Activated CD8-positive, alpha-beta memory T cell treated with anti-CD3 and anti-CD28 coated beads for 24 hours (primary cell): ENCODE results near the gene ODC1.

Source experiments
- DNase-seq: peaks from one replicate; pipeline ENCODE4 v3.0.0-alpha.2; 2020

The ODC1 gene

GRCh38 chr2:10413503-10413902 is 34.6 kb downstream of the ODC1 start:
- DNase-seq: no peak

DNA sequence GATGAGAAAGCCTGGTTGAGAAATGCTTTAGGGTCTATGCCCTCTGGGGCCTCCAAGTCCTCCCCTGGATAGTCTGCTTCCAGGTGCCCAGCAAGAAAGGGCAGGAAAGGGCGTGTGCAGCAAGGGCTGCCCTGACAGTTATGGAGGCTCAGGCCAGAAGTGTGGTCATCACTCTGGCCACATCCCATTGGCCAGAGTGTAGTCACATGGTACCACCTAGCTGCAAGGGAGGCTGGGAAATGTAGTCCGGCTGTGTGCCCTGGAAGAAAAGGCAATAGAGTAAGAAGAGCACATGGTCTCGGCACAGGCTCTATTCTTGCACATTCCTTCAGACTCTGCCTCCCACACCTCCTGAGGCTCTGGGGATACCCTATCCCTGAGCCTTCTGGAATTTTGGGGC is 35.7 kb downstream of the ODC1 start:
- no peak for DNase-seq

DNA sequence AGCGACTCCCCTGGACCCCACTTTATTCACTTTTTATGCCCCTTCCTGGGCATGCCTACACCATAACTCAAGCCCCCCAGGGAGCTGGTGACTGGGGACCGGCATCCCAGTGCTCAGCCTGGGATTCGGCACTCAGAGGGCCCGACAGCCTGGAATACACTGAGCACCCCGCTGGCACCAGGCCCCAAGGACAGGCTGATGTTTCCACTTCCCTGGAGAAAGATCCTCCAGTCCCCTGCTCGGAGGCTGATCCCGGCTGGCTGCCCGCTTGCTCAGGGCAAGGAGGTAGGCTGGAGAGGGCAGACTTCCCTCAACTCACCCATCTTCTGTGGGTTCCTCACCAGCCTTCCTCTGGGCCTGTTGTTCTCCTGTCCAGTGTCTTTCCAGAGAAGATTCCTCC is 36.6 kb downstream of the ODC1 start:
- no peak for DNase-seq

- no peak for DNase-seq
Measured at GRCh38 chr2:10410823-10411437, 37.2 kb downstream of the ODC1 start.

- DNase-seq: no peak
Measured at GRCh38 chr2:10410001-10410822, 37.9 kb downstream of the ODC1 start.

- DNase-seq: peak; percentile 91
Measured at GRCh38 chr2:10408649-10409579, 39.2 kb downstream of the ODC1 start.

- DNase-seq: peak; percentile 82
Measured at GRCh38 chr2:10407841-10408648, 40.1 kb downstream of the ODC1 start.

DNA sequence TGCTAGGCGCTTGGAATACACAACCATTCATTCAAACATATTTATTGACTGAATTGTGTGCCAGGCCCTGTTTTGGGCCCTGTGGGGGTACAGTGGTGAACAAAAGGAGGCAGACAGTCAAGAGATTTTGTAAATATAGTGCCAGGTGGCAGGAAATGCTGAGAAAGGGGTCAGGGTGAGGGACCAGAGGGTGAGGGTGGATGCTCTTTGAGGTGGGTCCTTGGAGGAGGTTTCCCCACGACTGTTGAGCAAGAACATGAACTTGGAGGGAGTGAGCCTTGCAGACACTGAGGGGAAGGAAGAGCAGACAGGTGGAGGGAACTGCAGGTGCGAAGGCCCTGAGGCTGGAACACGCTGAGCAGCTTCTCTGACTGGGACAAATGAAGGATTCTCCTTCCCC is 40.7 kb downstream of the ODC1 start:
- no peak for DNase-seq

- DNase-seq: no peak
Measured at GRCh38 chr2:10406491-10407188, 41.5 kb downstream of the ODC1 start.

GRCh38 chr2:10406016-10406415 is 42.1 kb downstream of the ODC1 start:
- no peak for DNase-seq

- no peak for DNase-seq
Measured at GRCh38 chr2:10405448-10405847, 42.7 kb downstream of the ODC1 start.

DNA sequence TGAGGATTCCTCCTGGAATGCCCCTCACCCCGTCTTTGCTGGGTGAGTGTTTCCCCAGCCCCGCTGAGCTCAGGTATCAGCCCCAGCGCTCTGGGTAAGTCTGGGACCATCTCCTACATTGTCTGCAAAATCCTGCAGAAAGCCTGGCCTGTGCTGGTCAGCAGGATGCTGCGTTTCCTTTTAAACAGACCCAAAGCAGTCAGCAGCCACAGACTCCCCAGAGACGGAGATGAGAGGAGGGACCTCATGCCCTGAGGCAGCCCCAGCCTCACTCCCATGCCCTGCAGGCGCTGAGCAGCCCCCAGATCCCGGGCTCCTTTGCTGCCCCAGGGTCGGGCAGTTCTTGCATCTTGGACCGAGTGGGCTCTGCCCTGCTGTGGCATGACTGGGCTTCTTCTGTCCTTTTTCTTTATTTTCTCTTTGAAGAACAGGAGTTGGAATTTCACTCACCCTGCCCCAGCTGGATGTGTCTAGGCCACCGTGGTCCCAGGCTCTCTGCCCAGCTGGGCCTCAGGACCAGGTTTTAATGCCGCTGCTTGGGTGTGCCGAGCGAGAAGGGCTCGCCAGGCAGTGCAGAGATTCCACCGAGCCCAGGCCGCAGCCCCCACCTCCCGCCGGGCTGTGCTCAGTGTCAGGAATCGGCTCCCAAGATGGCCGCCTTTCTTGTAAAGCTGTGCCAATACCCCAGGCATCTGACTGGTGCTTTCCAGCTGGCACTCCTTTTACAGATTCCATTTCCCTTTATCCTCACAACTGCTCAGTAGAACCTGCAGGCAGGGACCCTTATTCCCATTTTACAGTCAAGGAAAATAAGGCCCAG is 43.6 kb downstream of the ODC1 start:
- no peak for DNase-seq

- no peak for DNase-seq
Measured at GRCh38 chr2:10402653-10403215, 45.4 kb downstream of the ODC1 start.

GRCh38 chr2:10402062-10402585 is 46.0 kb downstream of the ODC1 start:
- DNase-seq: no peak

DNA sequence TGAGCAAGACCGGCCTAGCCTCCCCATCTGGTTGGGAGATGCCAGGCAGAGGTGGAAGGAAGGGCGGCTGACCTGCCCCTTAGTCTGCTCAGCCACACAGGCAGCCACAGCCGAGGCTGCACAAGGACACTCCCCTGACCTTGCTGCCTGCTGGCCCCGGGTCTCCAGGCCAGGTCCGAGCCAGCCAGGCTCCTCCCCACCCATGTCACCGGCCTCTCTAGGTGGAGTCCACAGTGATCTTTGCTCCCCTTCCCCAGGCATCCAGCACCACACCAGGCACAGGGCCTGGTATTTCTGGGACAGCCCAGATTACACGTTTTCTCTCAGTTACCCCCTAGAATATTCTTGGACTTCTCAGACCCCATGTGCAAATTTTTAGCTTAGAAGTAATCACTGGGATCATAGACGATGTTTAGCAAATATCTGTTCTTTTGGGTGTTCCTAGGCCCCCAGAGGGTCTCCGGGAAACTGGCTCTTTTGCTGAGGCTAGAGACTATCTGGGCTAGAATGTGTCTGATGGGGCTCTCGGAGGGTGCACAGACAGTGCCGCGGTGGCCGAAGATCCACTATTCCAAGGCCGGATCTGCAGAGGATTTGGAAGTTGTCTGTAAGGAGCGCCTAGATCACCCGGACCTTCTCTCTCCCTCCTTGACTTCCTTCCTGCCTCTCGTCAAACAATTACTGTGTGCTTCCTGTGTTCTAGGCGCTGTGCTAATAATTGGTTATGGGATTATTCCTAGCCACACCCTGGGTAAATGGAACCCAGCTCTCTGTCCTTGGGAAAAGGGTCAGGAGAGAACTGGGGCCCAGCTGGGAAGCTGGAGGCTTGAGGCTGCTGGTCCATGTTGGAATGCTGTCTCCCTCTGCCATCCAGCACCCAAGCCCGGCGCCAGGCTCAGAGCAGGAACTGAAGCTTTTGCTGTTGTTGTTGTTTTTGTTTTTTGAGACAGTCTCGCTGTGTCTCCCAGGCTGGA is 46.9 kb downstream of the ODC1 start:
- no peak for DNase-seq

GRCh38 chr2:10400568-10400977 is 47.6 kb downstream of the ODC1 start:
- no peak for DNase-seq

- DNase-seq: no peak
Measured at GRCh38 chr2:10400002-10400401, 48.1 kb downstream of the ODC1 start.

DNA sequence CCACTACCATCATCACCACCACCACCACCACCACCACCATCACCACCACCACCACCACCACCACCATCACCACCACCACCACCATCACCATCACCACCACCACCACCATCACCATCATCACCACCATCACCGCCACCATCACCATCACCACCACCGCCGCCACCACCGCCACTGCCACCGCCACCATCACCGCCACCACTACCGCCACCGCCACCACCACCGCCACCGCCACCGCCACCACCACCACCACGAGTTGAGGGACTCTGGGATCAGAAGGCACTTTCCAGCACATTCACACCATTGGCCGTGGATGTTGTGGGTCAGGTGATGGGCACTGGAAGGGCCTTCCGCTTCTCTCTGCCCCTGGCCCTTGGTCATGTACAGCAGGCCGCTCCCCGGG is 48.8 kb downstream of the ODC1 start:
- DNase-seq: no peak

DNA sequence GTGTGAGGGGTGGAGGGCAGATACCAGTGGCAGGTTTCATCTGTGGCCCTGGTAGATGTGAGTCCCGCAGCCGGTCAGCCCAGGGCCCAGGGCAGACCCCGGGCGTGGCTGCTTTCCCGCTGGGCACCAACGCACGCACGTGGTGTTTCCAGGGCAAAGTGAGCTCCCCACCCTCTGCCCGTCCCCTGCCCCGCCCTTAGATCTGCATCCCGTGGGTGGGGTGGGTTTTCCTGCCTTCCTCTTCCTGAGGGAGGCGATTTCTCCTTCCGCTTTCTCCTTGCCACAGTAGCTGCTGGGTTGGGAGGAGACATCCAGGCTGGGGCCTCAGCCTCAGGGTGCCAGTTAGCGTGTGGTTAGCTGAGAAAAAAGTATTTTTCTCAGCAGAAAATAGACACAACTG is 49.6 kb downstream of the ODC1 start:
- no peak for DNase-seq
